LNCAP (cell line): ENCODE results near the gene SH3TC1.

Experiments used
- TF ChIP-seq, protein P1 (sequence below): fragments of 450-650 bp; IDR thresholded peaks from 2 replicates; pipeline ENCODE4 v1.5.1; 2017; ENCODE audit warnings: mild to moderate bottlenecking

SH3TC1 gene

GRCh38 chr4:8155048-8155447, 44.0 kb upstream of the SH3TC1 start:
- TF ChIP-seq, protein P1, sequence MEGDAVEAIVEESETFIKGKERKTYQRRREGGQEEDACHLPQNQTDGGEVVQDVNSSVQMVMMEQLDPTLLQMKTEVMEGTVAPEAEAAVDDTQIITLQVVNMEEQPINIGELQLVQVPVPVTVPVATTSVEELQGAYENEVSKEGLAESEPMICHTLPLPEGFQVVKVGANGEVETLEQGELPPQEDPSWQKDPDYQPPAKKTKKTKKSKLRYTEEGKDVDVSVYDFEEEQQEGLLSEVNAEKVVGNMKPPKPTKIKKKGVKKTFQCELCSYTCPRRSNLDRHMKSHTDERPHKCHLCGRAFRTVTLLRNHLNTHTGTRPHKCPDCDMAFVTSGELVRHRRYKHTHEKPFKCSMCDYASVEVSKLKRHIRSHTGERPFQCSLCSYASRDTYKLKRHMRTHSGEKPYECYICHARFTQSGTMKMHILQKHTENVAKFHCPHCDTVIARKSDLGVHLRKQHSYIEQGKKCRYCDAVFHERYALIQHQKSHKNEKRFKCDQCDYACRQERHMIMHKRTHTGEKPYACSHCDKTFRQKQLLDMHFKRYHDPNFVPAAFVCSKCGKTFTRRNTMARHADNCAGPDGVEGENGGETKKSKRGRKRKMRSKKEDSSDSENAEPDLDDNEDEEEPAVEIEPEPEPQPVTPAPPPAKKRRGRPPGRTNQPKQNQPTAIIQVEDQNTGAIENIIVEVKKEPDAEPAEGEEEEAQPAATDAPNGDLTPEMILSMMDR, result no peak

DNA sequence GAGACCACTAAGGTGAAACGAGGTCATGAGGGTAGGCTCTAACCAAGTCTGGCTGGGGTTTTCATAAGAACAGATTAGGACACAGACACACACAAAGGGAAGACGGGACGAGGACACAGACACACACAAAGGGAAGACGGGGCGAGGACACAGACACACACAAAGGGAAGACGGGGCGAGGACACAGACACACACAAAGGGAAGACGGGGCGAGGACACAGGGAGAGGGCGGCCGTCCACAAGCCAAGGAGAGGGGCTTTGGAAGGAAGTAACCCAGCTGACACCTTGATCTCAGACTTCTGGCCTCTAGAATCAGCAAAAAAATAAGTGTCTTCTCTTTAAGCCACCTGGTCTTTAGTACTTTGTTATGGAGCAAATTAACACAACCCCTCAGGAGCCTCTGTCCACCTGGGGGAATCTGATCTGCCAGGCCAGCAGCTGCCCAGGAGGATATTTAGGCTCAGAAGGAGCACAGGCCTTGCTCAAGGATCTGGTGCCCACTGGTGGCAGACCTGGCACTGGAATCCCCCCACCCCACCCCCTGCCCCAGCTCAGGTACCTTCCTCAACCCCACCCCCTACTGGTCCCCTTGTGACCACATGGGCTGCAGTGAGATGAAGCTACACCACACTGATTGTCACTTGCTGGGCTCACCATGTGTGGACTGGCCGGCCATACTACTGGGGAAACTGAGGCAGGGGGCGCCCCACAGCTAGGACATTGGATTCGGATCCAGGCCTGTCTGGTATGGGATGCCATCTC, 43.2 kb upstream of the SH3TC1 start:
- TF ChIP-seq, protein P1, result no peak

- TF ChIP-seq, protein P1, result no peak
Observed at GRCh38 chr4:8156617-8157016, 42.5 kb upstream of the SH3TC1 start.

GRCh38 chr4:8157496-8157895, 41.6 kb upstream of the SH3TC1 start:
- TF ChIP-seq, protein P1, result no peak

GRCh38 chr4:8157944-8158709, 41.0 kb upstream of the SH3TC1 start:
- TF ChIP-seq, protein P1, result no peak

DNA sequence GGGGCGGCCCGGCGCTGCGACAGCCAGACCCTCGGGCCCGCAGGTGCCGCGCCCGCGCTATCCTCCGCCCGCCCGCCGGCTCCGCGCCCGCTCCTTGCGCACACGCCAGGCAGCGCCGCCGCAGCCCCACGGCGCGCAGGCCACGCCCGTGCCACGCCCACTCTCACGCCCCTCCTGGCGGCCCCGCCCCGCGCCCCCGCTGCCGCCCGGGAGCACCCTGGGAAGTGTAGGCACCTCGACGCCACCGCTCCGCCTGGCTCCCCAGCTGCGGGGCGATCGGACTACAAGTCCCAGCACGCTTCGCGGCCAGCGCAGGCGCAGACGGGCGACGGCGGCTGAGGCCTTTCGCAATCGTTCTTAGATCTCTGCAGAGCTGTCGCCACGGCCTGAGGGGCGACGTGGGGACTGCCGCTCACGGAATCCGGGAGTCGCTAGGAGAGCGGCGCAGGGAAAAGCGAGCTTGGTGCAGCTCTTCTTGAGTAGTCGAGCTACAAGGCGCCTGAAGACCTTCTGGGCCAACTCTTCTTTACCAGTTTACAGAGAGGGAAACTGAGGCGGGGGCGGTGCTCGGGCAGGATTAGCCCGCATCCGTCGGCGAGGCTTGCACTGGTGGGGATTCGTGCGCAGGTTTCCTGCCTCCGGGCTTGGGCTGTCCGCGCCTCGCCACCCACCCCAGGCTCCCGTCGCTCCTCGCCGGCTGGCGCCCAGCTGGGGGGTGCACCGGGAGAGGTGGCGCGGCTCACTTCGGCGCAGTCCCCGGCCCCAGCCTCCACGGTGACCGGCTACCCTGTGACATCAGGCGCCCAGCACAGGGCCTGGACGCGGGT, 40.2 kb upstream of the SH3TC1 start, which contains the start of gene ABLIM2:
TSS of gene ABLIM2 (minus strand) at position 104 of the 827 bp plus-strand sequence. CDS start 124 bp downstream, outside the sequence.
- TF ChIP-seq, protein P1, result no peak

DNA sequence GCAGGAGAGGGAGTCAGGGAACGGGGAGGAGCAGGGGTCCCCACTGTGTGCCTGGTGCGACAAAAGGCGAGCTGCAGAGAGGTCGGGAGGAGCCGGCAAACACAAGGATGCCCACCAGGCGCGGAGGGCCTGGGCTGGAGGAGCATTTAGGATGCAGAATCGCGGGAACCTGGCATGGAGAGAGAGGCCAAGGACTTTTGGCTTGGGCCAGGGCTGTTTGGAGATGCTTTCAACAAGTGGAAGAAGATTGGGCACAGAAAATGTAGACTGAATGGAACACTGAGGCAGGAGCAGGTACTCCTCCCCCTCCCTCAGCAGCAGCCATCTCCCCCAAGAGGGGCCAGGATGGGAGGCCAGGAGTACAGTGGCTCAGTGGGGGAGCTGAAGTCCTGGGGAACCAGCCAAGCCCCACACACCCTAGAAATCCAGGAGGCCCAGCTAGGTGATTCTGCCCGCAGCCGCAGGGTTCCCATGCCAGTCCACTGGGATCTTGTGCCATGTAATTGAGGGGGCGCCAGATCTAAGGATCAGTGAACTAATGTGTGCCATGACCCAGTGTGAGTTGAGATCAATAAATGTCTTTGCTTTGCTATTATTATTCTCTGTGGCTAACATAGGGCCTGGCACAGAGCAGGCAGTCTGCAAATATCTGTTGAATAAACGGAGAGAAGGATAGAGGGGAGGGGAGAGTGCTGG, 39.4 kb upstream of the SH3TC1 start:
- TF ChIP-seq, protein P1, result no peak
